Mucosa of stomach (tissue), 1 donor: ENCODE data around the gene SORCS2.

ENCODE experiments used
- H3K27me3 ChIP-seq: one replicate; pipeline ENCODE4 v1.7.0; 2013; ENCODE audit warnings: mild to moderate bottlenecking, low read length; ENCODE audit not compliant: control insufficient read depth, insufficient read depth
- H3K36me3 ChIP-seq: one replicate; pipeline ENCODE4 v1.7.0; 2013; ENCODE audit warnings: low read length; ENCODE audit not compliant: control insufficient read depth, insufficient read depth
- H3K4me1 ChIP-seq: one replicate; pipeline ENCODE4 v1.7.0; 2013; ENCODE audit warnings: mild to moderate bottlenecking, low read length; ENCODE audit not compliant: control insufficient read depth, insufficient read depth
- H3K4me3 ChIP-seq: one replicate; pipeline ENCODE4 v1.7.0; 2013; ENCODE audit warnings: low read length
- H3K9ac ChIP-seq: one replicate; pipeline ENCODE4 v1.7.0; 2013; ENCODE audit warnings: mild to moderate bottlenecking, low read length, moderate library complexity
- H3K9me3 ChIP-seq: one replicate; pipeline ENCODE4 v1.7.0; 2013; ENCODE audit warnings: mild to moderate bottlenecking, low read length, moderate library complexity; ENCODE audit not compliant: control insufficient read depth
- donor health status: Pancreatic carcinoma.

Gene SORCS2

GRCh38 chr4:7654550-7655445 lies 462.5 kb downstream of the SORCS2 start:
- Histone ChIP-seq H3K27me3 (peaks cover 28% of the 10 kb centered on the region), H3K9me3 (no peaks in the 10 kb centered on the region), H3K36me3 (no peaks in the 10 kb centered on the region), H3K9ac (no peak overlapping the region), H3K4me1 (peaks cover 7% of the 10 kb centered on the region), H3K4me3 (no peak overlapping the region)

- Histone ChIP-seq H3K36me3 (no peaks in the 10 kb centered on the region), H3K4me3 (no peak overlapping the region), H3K4me1 (peaks cover 7% of the 10 kb centered on the region), H3K27me3 (peaks cover 28% of the 10 kb centered on the region), H3K9me3 (no peaks in the 10 kb centered on the region), H3K9ac (no peak overlapping the region)
These were observed 463.3 kb downstream of the SORCS2 start for GRCh38 chr4:7655511-7656243.

- Histone ChIP-seq H3K9ac (no peak overlapping the region), H3K4me1 (peaks cover 4% of the 10 kb centered on the region)
These were observed 464.0 kb downstream of the SORCS2 start for GRCh38 chr4:7656244-7656800.

GRCh38 chr4:7657545-7658297 lies 465.4 kb downstream of the SORCS2 start:
- Histone ChIP-seq H3K9me3 (no peaks in the 10 kb centered on the region), H3K4me3 (no peak overlapping the region), H3K9ac (no peak overlapping the region), H3K36me3 (no peaks in the 10 kb centered on the region), H3K27me3 (peaks cover 28% of the 10 kb centered on the region), H3K4me1 (no peaks in the 10 kb centered on the region)

More at GRCh38 chr4:7656244-7656800, 464.0 kb downstream of the SORCS2 start:
- no peaks in the 10 kb centered on the region for H3K9me3 ChIP-seq
- peaks cover 28% of the 10 kb centered on the region for H3K27me3 ChIP-seq
- no peak overlapping the region for H3K4me3 ChIP-seq
- H3K36me3 ChIP-seq, result no peaks in the 10 kb centered on the region

- Histone ChIP-seq H3K4me1 (no peaks in the 10 kb centered on the region), H3K36me3 (no peaks in the 10 kb centered on the region), H3K27me3 (peaks cover 28% of the 10 kb centered on the region), H3K4me3 (no peak overlapping the region), H3K9ac (no peak overlapping the region), H3K9me3 (no peaks in the 10 kb centered on the region)
These were observed 466.2 kb downstream of the SORCS2 start for GRCh38 chr4:7658341-7659204.

GRCh38 chr4:7659429-7660175 lies 467.3 kb downstream of the SORCS2 start:
- peaks cover 22% of the 10 kb centered on the region for H3K27me3 ChIP-seq
- H3K9me3 ChIP-seq, result no peaks in the 10 kb centered on the region
- no peaks in the 10 kb centered on the region for H3K36me3 ChIP-seq
- no peaks in the 10 kb centered on the region for H3K4me1 ChIP-seq
- no peak overlapping the region for H3K4me3 ChIP-seq
- H3K9ac ChIP-seq, result no peak overlapping the region

GRCh38 chr4:7660176-7661039 lies 468.1 kb downstream of the SORCS2 start:
- H3K36me3 ChIP-seq, result no peaks in the 10 kb centered on the region
- no peak overlapping the region for H3K9ac ChIP-seq
- no peaks in the 10 kb centered on the region for H3K9me3 ChIP-seq
- no peak overlapping the region for H3K4me3 ChIP-seq
- H3K4me1 ChIP-seq, result no peaks in the 10 kb centered on the region
- peaks cover 14% of the 10 kb centered on the region for H3K27me3 ChIP-seq

- Histone ChIP-seq H3K9me3 (no peaks in the 10 kb centered on the region), H3K4me1 (no peaks in the 10 kb centered on the region), H3K9ac (no peak overlapping the region), H3K4me3 (no peak overlapping the region), H3K36me3 (no peaks in the 10 kb centered on the region), H3K27me3 (peaks cover 6% of the 10 kb centered on the region)
These were observed 468.9 kb downstream of the SORCS2 start for GRCh38 chr4:7661066-7661748.

- no peaks in the 10 kb centered on the region for H3K36me3 ChIP-seq
These were observed 469.6 kb downstream of the SORCS2 start for GRCh38 chr4:7661846-7662506.

More at GRCh38 chr4:7661846-7662506, 469.6 kb downstream of the SORCS2 start:
- Histone ChIP-seq H3K9me3 (no peaks in the 10 kb centered on the region), H3K27me3 (no peaks in the 10 kb centered on the region), H3K4me3 (no peak overlapping the region), H3K4me1 (no peaks in the 10 kb centered on the region), H3K9ac (no peak overlapping the region)
